Type B pancreatic cell (in vitro differentiated cells): ENCODE results near the gene OSBPL5. TPM values are rescaled to one million over a fixed set of nuclear protein-coding genes. Genes with fewer than 3 reads are reported as not detected.

ENCODE experiments used
- DNase-seq: peaks from one replicate; pipeline ENCODE4 v3.0.0; 2021; ENCODE audit warnings: mixed read lengths; ENCODE audit not compliant: unreplicated experiment; ENCODE audit errors: extremely low spot score
- H3K27ac Mint-ChIP-seq: 2 replicates; pipeline ENCODE4 v1.8.0; 2021; ENCODE audit warnings: mild to moderate bottlenecking, mixed read lengths
- H3K27me3 Mint-ChIP-seq: 2 replicates; pipeline ENCODE4 v1.8.0; 2021; ENCODE audit warnings: mixed read lengths
- H3K36me3 Mint-ChIP-seq: 2 replicates; pipeline ENCODE4 v1.8.0; 2021; ENCODE audit warnings: mixed read lengths
- H3K4me1 Mint-ChIP-seq: one replicate; pipeline ENCODE4 v1.8.0; 2021; ENCODE audit warnings: mixed read lengths; ENCODE audit not compliant: unreplicated experiment
- H3K4me3 Mint-ChIP-seq: 2 replicates; pipeline ENCODE4 v1.8.0; 2021; ENCODE audit warnings: mild to moderate bottlenecking, mixed read lengths
- H3K9me3 Mint-ChIP-seq: 2 replicates; pipeline ENCODE4 v1.8.0; 2021; ENCODE audit warnings: mixed read lengths
- CTCF ChIP-seq: fragments of 200-600 bp; sonication (generic); conservative IDR thresholded peaks from 2 replicates; pipeline ENCODE4 v1.5.0; 2021; ENCODE audit warnings: antibody characterized with exemption, mild to moderate bottlenecking
- total RNA-seq: library from RNA; stranded (reverse); gene quantifications from 2 replicates; pipeline ENCODE4 v1.2.1, GENCODE V29; 2021; ENCODE audit warnings: low replicate concordance

OSBPL5 gene
- total RNA-seq, 1 donor from 2014 or later, result 33.1 TPM

- no peak overlapping the region for H3K4me3 Mint-ChIP-seq
- H3K9me3 Mint-ChIP-seq, result no peaks in the 10 kb centered on the region
- no peaks in the 10 kb centered on the region for H3K27me3 Mint-ChIP-seq
- H3K27ac Mint-ChIP-seq, result no peak overlapping the region
- no peaks in the 10 kb centered on the region for H3K36me3 Mint-ChIP-seq
- no peak for DNase-seq
- no peak for TF ChIP-seq CTCF
- peaks cover 12% of the 10 kb centered on the region for H3K4me1 Mint-ChIP-seq
These were observed 118.5 kb downstream of the OSBPL5 start for GRCh38 chr11:3046641-3047040.

- peak; percentile 31 for TF ChIP-seq CTCF
- no peaks in the 10 kb centered on the region for H3K9me3 Mint-ChIP-seq
- no peak for DNase-seq
- H3K4me1 Mint-ChIP-seq, result peaks cover 7% of the 10 kb centered on the region
- H3K4me3 Mint-ChIP-seq, result no peak overlapping the region
- no peak overlapping the region for H3K27ac Mint-ChIP-seq
- H3K36me3 Mint-ChIP-seq, result no peaks in the 10 kb centered on the region
- no peaks in the 10 kb centered on the region for H3K27me3 Mint-ChIP-seq
These were observed 118.9 kb downstream of the OSBPL5 start for GRCh38 chr11:3046190-3046589.

GRCh38 chr11:3044915-3045314 is 120.2 kb downstream of the OSBPL5 start:
- H3K36me3 Mint-ChIP-seq, result peaks cover 4% of the 10 kb centered on the region
- H3K4me1 Mint-ChIP-seq, result no peaks in the 10 kb centered on the region
- no peak for TF ChIP-seq CTCF
- H3K9me3 Mint-ChIP-seq, result no peaks in the 10 kb centered on the region
- H3K4me3 Mint-ChIP-seq, result no peak overlapping the region
- DNase-seq, result no peak
- H3K27me3 Mint-ChIP-seq, result no peaks in the 10 kb centered on the region
- H3K27ac Mint-ChIP-seq, result no peak overlapping the region

- H3K4me3 Mint-ChIP-seq, result no peak overlapping the region
- DNase-seq, result no peak
- peaks cover 6% of the 10 kb centered on the region for H3K36me3 Mint-ChIP-seq
- no peaks in the 10 kb centered on the region for H3K27me3 Mint-ChIP-seq
- no peaks in the 10 kb centered on the region for H3K4me1 Mint-ChIP-seq
- H3K27ac Mint-ChIP-seq, result no peak overlapping the region
- TF ChIP-seq CTCF, result no peak
- H3K9me3 Mint-ChIP-seq, result no peaks in the 10 kb centered on the region
These were observed 121.1 kb downstream of the OSBPL5 start for GRCh38 chr11:3044004-3044403.

- no peak overlapping the region for H3K27ac Mint-ChIP-seq
- DNase-seq, result no peak
- no peaks in the 10 kb centered on the region for H3K9me3 Mint-ChIP-seq
- peaks cover 6% of the 10 kb centered on the region for H3K36me3 Mint-ChIP-seq
- H3K4me1 Mint-ChIP-seq, result no peaks in the 10 kb centered on the region
- H3K4me3 Mint-ChIP-seq, result no peak overlapping the region
- TF ChIP-seq CTCF, result no peak
- H3K27me3 Mint-ChIP-seq, result no peaks in the 10 kb centered on the region
These were observed 121.7 kb downstream of the OSBPL5 start for GRCh38 chr11:3043315-3043871.
